Uterus (tissue), 4 donors: ENCODE results near the gene OR1L6. TPM values are rescaled to one million over a fixed set of nuclear protein-coding genes. Genes with fewer than 3 reads are reported as not detected.

Source experiments
- DNase-seq, 2 donors: peaks; one replicate each; pipeline ENCODE4 v3.0.0-alpha.2; 2019 to 2020
- H3K27ac ChIP-seq, 2 donors: fragments of 200-600 bp; sonication (generic); 1 replicate in 1 of 2; 2 replicates in 1 of 2; pipeline ENCODE4 v1.5.1; 2016 to 2018
- H3K27me3 ChIP-seq, 2 donors: fragments of 200-600 bp; sonication (generic); one replicate each; pipeline ENCODE4 v1.5.1; 2018 to 2019; ENCODE audit warnings: control low read depth in 1 of 2
- H3K36me3 ChIP-seq, 2 donors: fragments of 200-600 bp; sonication (generic); one replicate each; pipeline ENCODE4 v1.5.1; 2019; ENCODE audit warnings: control low read depth in 1 of 2
- H3K4me1 ChIP-seq, 2 donors: fragments of 200-600 bp; sonication (generic); one replicate each; pipeline ENCODE4 v1.5.1; 2018 to 2019; ENCODE audit warnings: control low read depth in 1 of 2
- H3K4me3 ChIP-seq, 2 donors: fragments of 200-600 bp; sonication (generic); 1 replicate in 1 of 2; 2 replicates in 1 of 2; pipeline ENCODE4 v1.5.1; 2018 to 2019; ENCODE audit warnings: mild to moderate bottlenecking in 1 of 2
- H3K9me3 ChIP-seq, 2 donors: fragments of 200-600 bp; sonication (generic); one replicate each; pipeline ENCODE4 v1.5.1; 2019; ENCODE audit warnings: control low read depth in 1 of 2
- CTCF ChIP-seq, 4 experiments: fragments of 200-600 bp in 2 of 4; fragments of 450-650 bp in 2 of 4; sonication (generic) in 2 of 4; IDR thresholded peaks; one replicate each; pipeline ENCODE4 v1.5.1; 2016 to 2019; ENCODE audit warnings: antibody characterized with exemption in 4 of 4, mild to moderate bottlenecking in 2 of 4, moderate library complexity in 1 of 4
- POLR2A ChIP-seq, 2 donors: fragments of 450-650 bp; IDR thresholded peaks; one replicate each; pipeline ENCODE4 v1.6.1; 2016; ENCODE audit warnings: antibody characterized with exemption in 2 of 2, mild to moderate bottlenecking in 1 of 2, moderate library complexity in 1 of 2
- intact Hi-C: fragments of 100-400 bp; cut with DNase I; formaldehyde crosslinking; loops from one replicate; pipeline ENCODE4 v1.15.1; 2023; ENCODE audit warnings: low total_unique reads
- total RNA-seq, 4 donors: library from RNA; depleted of rRNA in 3 of 4; stranded (reverse); fragments of >200 nt in 3 of 4; gene quantifications; one replicate each; pipeline versions ENCODE4 v1.1.0 to v1.2.4, GENCODE V29; 2014 to 2023
- donor health status: DM: yes; HTN: yes; CAD: no.

The OR1L6 gene
- total RNA-seq, 4 donors from 2014 or later, result not detected

- Histone ChIP-seq H3K4me1 (no peaks in the 10 kb centered on the region), H3K27me3 (no peaks in the 10 kb centered on the region), H3K27ac (no peak overlapping the region), H3K4me3 (no peak overlapping the region), H3K9me3 (no peaks in the 10 kb centered on the region), H3K36me3 (no peaks in the 10 kb centered on the region)
- TF ChIP-seq CTCF (IDR thresholded peaks at IDR 0.05) (no peak), POLR2A (IDR thresholded peaks at IDR 0.05) (no peak)
- intact Hi-C loops, result no loop called here
- DNase-seq, result no peak
These were observed 12.7 kb downstream of the OR1L6 start for GRCh38 chr9:122754825-122755224.

GRCh38 chr9:122767817-122768216, 25.7 kb downstream of the OR1L6 start:
- no peak for TF ChIP-seq CTCF (IDR thresholded peaks at IDR 0.05)
- no peak for TF ChIP-seq POLR2A (IDR thresholded peaks at IDR 0.05)
- no peaks in the 10 kb centered on the region for H3K36me3 ChIP-seq
- no peaks in the 10 kb centered on the region for H3K4me1 ChIP-seq
- H3K4me3 ChIP-seq, result no peak overlapping the region
- H3K27me3 ChIP-seq, result no peaks in the 10 kb centered on the region
- no peak overlapping the region for H3K27ac ChIP-seq
- no peak for DNase-seq
- peaks cover 0 to 5% of the 10 kb centered on the region in 2 donors for H3K9me3 ChIP-seq
- intact Hi-C loops, result no loop called here

GRCh38 chr9:122777052-122777451, 34.9 kb downstream of the OR1L6 start:
- no peaks in the 10 kb centered on the region for H3K9me3 ChIP-seq
- intact Hi-C loops, result no loop called here
- no peaks in the 10 kb centered on the region for H3K36me3 ChIP-seq
- TF ChIP-seq POLR2A (IDR thresholded peaks at IDR 0.05) (no peak), CTCF (IDR thresholded peaks at IDR 0.05) (no peak)
- H3K4me1 ChIP-seq, result no peaks in the 10 kb centered on the region
- no peaks in the 10 kb centered on the region for H3K27me3 ChIP-seq
- no peak overlapping the region for H3K27ac ChIP-seq
- H3K4me3 ChIP-seq, result no peak overlapping the region
- no peak for DNase-seq

- no peak overlapping the region for H3K4me3 ChIP-seq
- DNase-seq, result no peak
- H3K36me3 ChIP-seq, result no peaks in the 10 kb centered on the region
- intact Hi-C loops, result no loop called here
- H3K4me1 ChIP-seq, result no peaks in the 10 kb centered on the region
- H3K9me3 ChIP-seq, result no peaks in the 10 kb centered on the region
- TF ChIP-seq POLR2A (IDR thresholded peaks at IDR 0.05) (no peak), CTCF (IDR thresholded peaks at IDR 0.05) (no peak)
- H3K27ac ChIP-seq, result no peak overlapping the region
- no peaks in the 10 kb centered on the region for H3K27me3 ChIP-seq
These were observed 36.0 kb downstream of the OR1L6 start for GRCh38 chr9:122777935-122778627.

GRCh38 chr9:122779181-122779580, 37.1 kb downstream of the OR1L6 start:
- Histone ChIP-seq H3K36me3 (no peaks in the 10 kb centered on the region), H3K27me3 (no peaks in the 10 kb centered on the region), H3K4me3 (no peak overlapping the region), H3K4me1 (no peaks in the 10 kb centered on the region), H3K9me3 (no peaks in the 10 kb centered on the region), H3K27ac (no peak overlapping the region)
- intact Hi-C loops, result no loop called here
- TF ChIP-seq POLR2A (IDR thresholded peaks at IDR 0.05) (no peak), CTCF (IDR thresholded peaks at IDR 0.05) (no peak)
- DNase-seq, result no peak
